K562 (cell line): ENCODE data around the gene PSAP. TPM values are rescaled to one million over a fixed set of nuclear protein-coding genes. Genes with fewer than 3 reads are reported as not detected.

ENCODE experiments used
- ATF1 ChIP-seq, 2 experiments: fragments of 450-650 bp in 1 of 2; IDR thresholded peaks; 2 replicates each; pipeline ENCODE4 v1.6.1; 2016; ENCODE audit warnings: missing compliant biosample characterization in 1 of 2, missing genetic modification characterization in 1 of 2
- BCL6 ChIP-seq: fragments of 250-450 bp; sonication (Bioruptor Pico); IDR thresholded peaks from 2 replicates; pipeline ENCODE4 v1.4.0; 2020
- E2F1 ChIP-seq: sonication (generic); formaldehyde crosslinking; IDR thresholded peaks from 2 replicates; pipeline ENCODE4 v1.8.1; 2023; ENCODE audit warnings: mild to moderate bottlenecking, missing genetic modification reagents, moderate library complexity
- ELF4 ChIP-seq: fragments of 450-650 bp; formaldehyde crosslinking; IDR thresholded peaks from 2 replicates; pipeline ENCODE4 v1.4.0; 2022; ENCODE audit warnings: missing genetic modification characterization
- GTF3C2 ChIP-seq: IDR thresholded peaks from 3 replicates; pipeline ENCODE4 v1.6.1; 2011; ENCODE audit warnings: borderline replicate concordance, mild to moderate bottlenecking, moderate library complexity; ENCODE audit not compliant: insufficient read length; ENCODE audit errors: extremely low read depth
- KAT7 ChIP-seq: sonication (generic); formaldehyde crosslinking; IDR thresholded peaks from 2 replicates; pipeline ENCODE4 v1.8.0; 2022; ENCODE audit warnings: missing genetic modification reagents, mild to moderate bottlenecking, borderline replicate concordance
- LARP7 ChIP-seq: fragments of 450-650 bp; IDR thresholded peaks from 2 replicates; pipeline ENCODE4 v1.6.1; 2016
- MTA3 ChIP-seq: fragments of 450-650 bp; formaldehyde crosslinking; IDR thresholded peaks from 2 replicates; pipeline ENCODE4 v1.6.1; 2017; ENCODE audit warnings: mild to moderate bottlenecking, borderline replicate concordance
- MYNN ChIP-seq, 2 experiments: sonication (generic); formaldehyde crosslinking in 1 of 2; IDR thresholded peaks; 2 replicates each; pipeline versions ENCODE4 v1.5.0 to v1.6.1; 2016 to 2020; ENCODE audit warnings: antibody characterized with exemption in 1 of 2, missing genetic modification reagents in 1 of 2
- POLR2A ChIP-seq: fragments of 450-650 bp; conservative IDR thresholded peaks from 2 replicates; pipeline ENCODE4 v1.6.1; 2016
- RBM17 ChIP-seq: fragments of 200-400 bp; formaldehyde crosslinking; IDR thresholded peaks from 2 replicates; pipeline ENCODE4 v1.6.1; 2017; ENCODE audit warnings: low read depth, mild to moderate bottlenecking, low read length, borderline replicate concordance
- SMARCE1 ChIP-seq: fragments of 450-650 bp; IDR thresholded peaks from 2 replicates; pipeline ENCODE4 v1.7.1; 2016; ENCODE audit warnings: mild to moderate bottlenecking
- SRSF9 ChIP-seq: fragments of 200-400 bp; formaldehyde crosslinking; IDR thresholded peaks from 2 replicates; pipeline ENCODE4 v1.6.1; 2017; ENCODE audit warnings: low read depth, low read length, borderline replicate concordance
- TCF3 ChIP-seq: sonication (generic); formaldehyde crosslinking; IDR thresholded peaks from 2 replicates; pipeline ENCODE4 v1.4.0; 2020; ENCODE audit warnings: mild to moderate bottlenecking, missing genetic modification reagents
- THRA ChIP-seq: fragments of 450-650 bp; IDR thresholded peaks from 2 replicates; pipeline ENCODE4 v1.6.1; 2017; ENCODE audit warnings: mild to moderate bottlenecking, moderate library complexity
- ZBTB12 ChIP-seq: fragments of 250-450 bp; sonication (Bioruptor Pico); IDR thresholded peaks from 2 replicates; pipeline ENCODE4 v1.4.0; 2020
- ZFP30 ChIP-seq: fragments of 250-450 bp; sonication (Bioruptor Pico); IDR thresholded peaks from 2 replicates; pipeline ENCODE4 v1.8.0; 2022; ENCODE audit warnings: moderate library complexity, mild to moderate bottlenecking, inconsistent platforms, borderline replicate concordance
- ZKSCAN3 ChIP-seq: fragments of 250-450 bp; sonication (Bioruptor Pico); IDR thresholded peaks from 2 replicates; pipeline ENCODE4 v1.4.0; 2020
- ZNF146 ChIP-seq: IDR thresholded peaks from one replicate; pipeline ENCODE4 v1.6.1; 2018; ENCODE audit warnings: missing compliant biosample characterization; ENCODE audit not compliant: unreplicated experiment
- ZNF174 ChIP-seq: fragments of 250-450 bp; sonication (Bioruptor Pico); IDR thresholded peaks from 2 replicates; pipeline ENCODE4 v1.4.0; 2020; ENCODE audit warnings: mild to moderate bottlenecking
- ZNF311 ChIP-seq: fragments of 250-450 bp; sonication (Bioruptor Pico); IDR thresholded peaks from 2 replicates; pipeline ENCODE4 v1.4.0; 2020; ENCODE audit warnings: mild to moderate bottlenecking, moderate library complexity
- ZNF316 ChIP-seq: fragments of 450-650 bp; IDR thresholded peaks from 2 replicates; pipeline ENCODE4 v1.6.1; 2016
- ZNF699 ChIP-seq: fragments of 250-450 bp; sonication (Bioruptor Pico); IDR thresholded peaks from 2 replicates; pipeline ENCODE4 v1.8.0; 2021; ENCODE audit warnings: mild to moderate bottlenecking, moderate library complexity; ENCODE audit not compliant: insufficient replicate concordance
- ZNF77 ChIP-seq: fragments of 250-450 bp; sonication (Bioruptor Pico); IDR thresholded peaks from 2 replicates; pipeline ENCODE4 v1.5.0; 2020
- polyA plus RNA-seq, 8 experiments: library from polyadenylated mRNA; depleted of rRNA in 4 of 8; stranded (reverse) in 5 of 8; unstranded in 3 of 8; fragments of >200 nt; fragmentation: Nextera tagmentation in 2 of 8; fragmentation: Illumina TruSeq in 1 of 8; extraction: Ambion mirVana in 2 of 8; extraction: Trizol in 1 of 8; gene quantifications; 2 replicates each; pipeline versions ENCODE4 v1.2.1 to v1.2.3, GENCODE V29; 2011 to 2014; ENCODE audit warnings: inconsistent platforms in 1 of 8, missing spikeins in 1 of 8
- total RNA-seq, 7 experiments: library from RNA; depleted of rRNA in 6 of 7; stranded (reverse); fragments of >200 nt in 6 of 7; fragmentation: Illumina TruSeq in 2 of 7; extraction: Trizol in 2 of 7; gene quantifications; 2 replicates each; pipeline versions ENCODE4 v1.2.1 to v1.2.3, GENCODE V29; 2011 to 2021; ENCODE audit warnings: low replicate concordance in 1 of 7

PSAP gene
- total and polyA plus RNA-seq, 9 of the 15 experiments (the other 6 are each of a cell fraction or from before 2014, with no cell fraction given) = 245 to 700 (median 429) TPM

- TF ChIP-seq ZBTB12 (no peak), ZFP30 (no peak), RBM17 (no peak), SRSF9 (no peak), ZNF316 (no peak), MYNN (IDR thresholded peaks at IDR 0.05) (no peak), MYNN (CRISPR knock-in tag; IDR thresholded peaks at IDR 0.05) (no peak), THRA (no peak), ZNF699 (CRISPR knock-in tag) (no peak), ZNF77 (CRISPR knock-in tag) (no peak), ZNF174 (CRISPR knock-in tag) (no peak), GTF3C2 (no peak), KAT7 (CRISPR knock-in tag) (no peak), LARP7 (0 out of 2 replicates have a peak, but pooled peaks have one; percentile 85), BCL6 (CRISPR knock-in tag) (no peak), TCF3 (no peak), POLR2A (no peak), ZNF311 (no peak), ATF1 (CRISPR knock-in tag; IDR thresholded peaks at IDR 0.05) (no peak), ATF1 (tag; IDR thresholded peaks at IDR 0.05) (no peak), ZKSCAN3 (CRISPR knock-in tag) (no peak), ELF4 (CRISPR knock-in tag) (no peak), SMARCE1 (peak; percentile 57), E2F1 (CRISPR knock-in tag) (no peak), ZNF146 (no peak), MTA3 (no peak)
These were observed 1.6 kb downstream of the PSAP start (continued) for GRCh38 chr10:71849461-71849908.
